ENCODE data around the gene SLC7A14. TPM values are rescaled to one million over a fixed set of nuclear protein-coding genes. Genes with fewer than 3 reads are reported as not detected.

Gene SLC7A14
- total RNA-seq, 1 experiment from 2014 or later, result not detected

GRCh38 chr3:170563712-170564423, 22.0 kb downstream of the SLC7A14 start:
- Histone ChIP-seq H3K4me2 (ENCODE audit: low read length) (no peak overlapping the region), H3K27me3 (ENCODE audit: insufficient read depth, low read length) (no peaks in the 10 kb centered on the region), H3K36me3 (ENCODE audit: control insufficient read depth in 1 of 2, insufficient read depth in 2 of 2, low read length in 2 of 2) (no peaks in the 10 kb centered on the region), H3K27ac (ENCODE audit: low read depth, low read length) (no peak overlapping the region), H3K79me2 (ENCODE audit: insufficient read depth, low read length) (no peaks in the 10 kb centered on the region), H3K4me3 (replicated peaks in 1 of 2; ENCODE audit: low read depth in 1 of 2, low read length in 2 of 2) (no peak overlapping the region), H3K4me1 (ENCODE audit: control insufficient read depth in 1 of 2, insufficient read depth in 2 of 2, low read length in 2 of 2) (no peaks in the 10 kb centered on the region), H3K9ac (ENCODE audit: low read length) (no peak overlapping the region), H2AFZ (ENCODE audit: low read depth, low read length, poor library complexity, severe bottlenecking) (no peak overlapping the region), H3K9me3 (ENCODE audit: control insufficient read depth in 1 of 2, insufficient read depth in 1 of 2, low read depth in 1 of 2, low read length in 2 of 2) (no peaks in the 10 kb centered on the region), H4K20me1 (ENCODE audit: insufficient read depth) (no peaks in the 10 kb centered on the region), H3K9me2 (ENCODE audit: insufficient read depth) (no peaks in the 10 kb centered on the region)
- TF ChIP-seq EGR1 (IDR thresholded peaks at IDR 0.05; ENCODE audit: low read depth) (no peak), ZBTB33 (IDR thresholded peaks at IDR 0.05; ENCODE audit: extremely low read depth, insufficient replicate concordance, low read length) (no peak), CEBPB (IDR thresholded peaks at IDR 0.05; ENCODE audit: low read depth) (no peak), REST (IDR thresholded peaks at IDR 0.05; ENCODE audit: low read depth) (no peak), SIN3A (IDR thresholded peaks at IDR 0.05; ENCODE audit: low read depth) (no peak), CBX3 (IDR thresholded peaks at IDR 0.05; ENCODE audit: low read depth) (no peak), YY1 (IDR thresholded peaks at IDR 0.05; ENCODE audit: extremely low read depth, insufficient replicate concordance, low read depth, low read length) (no peak), ELF1 (IDR thresholded peaks at IDR 0.05; ENCODE audit: borderline replicate concordance, low read depth) (no peak), SP1 (IDR thresholded peaks at IDR 0.05; ENCODE audit: low read depth) (no peak), CTCF (IDR thresholded peaks at IDR 0.05 in 2 of 3, conservative IDR thresholded peaks at IDR 0.05 in 1 of 3; ENCODE audit: borderline replicate concordance in 1 of 3, insufficient read depth in 1 of 3, low read depth in 2 of 3, low read length in 2 of 3) (no peak), ZFX (IDR thresholded peaks at IDR 0.05) (no peak), EZH2 (IDR thresholded peaks at IDR 0.05) (no peak), TCF7L2 (IDR thresholded peaks at IDR 0.05; ENCODE audit: borderline replicate concordance, extremely low read depth, insufficient read depth, insufficient read length) (no peak), ZNF274 (IDR thresholded peaks at IDR 0.05; ENCODE audit: low read depth, low read length) (no peak), ATF3 (IDR thresholded peaks at IDR 0.05) (no peak), POLR2A (IDR thresholded peaks at IDR 0.05; ENCODE audit: borderline replicate concordance, extremely low read depth, insufficient read depth, insufficient read length) (no peak), JUND (IDR thresholded peaks at IDR 0.05) (no peak), SRF (IDR thresholded peaks at IDR 0.05; ENCODE audit: low read depth) (no peak)
- ATAC-seq (no peak), DNase-seq (ENCODE audit: low read depth, low spot score) (no peak)
- no TSS peak for BruUV-seq (replicated peaks)
- CTCF ChIA-PET, result no interaction called here
- POLR2A ChIA-PET, result no interaction called here
- intact Hi-C loops (cut with micrococcal nuclease), result no loop called here
- RAD21 ChIA-PET (ENCODE audit: low non-redundant PET in 1 of 2, low total read pairs in 2 of 2, uncharacterized antibody in 2 of 2, unreplicated experiment in 2 of 2), result no interaction called here
